Mesothelial cell of epicardium (in vitro differentiated cells): ENCODE data around the gene SOX6. TPM values are rescaled to one million over a fixed set of nuclear protein-coding genes. Genes with fewer than 3 reads are reported as not detected.

Experiments used
- DNase-seq, 2 experiments: peaks; one replicate each; pipeline ENCODE4 v3.0.0; 2021; ENCODE audit warnings: low spot score in 2 of 2; ENCODE audit not compliant: unreplicated experiment in 2 of 2
- H3K27ac Mint-ChIP-seq: 2 replicates; pipeline ENCODE4 v1.8.0; 2021; ENCODE audit warnings: mixed read lengths
- H3K27me3 Mint-ChIP-seq: 2 replicates; pipeline ENCODE4 v1.8.0; 2021; ENCODE audit warnings: low read depth, mixed read lengths
- H3K36me3 Mint-ChIP-seq: 2 replicates; pipeline ENCODE4 v1.8.0; 2021; ENCODE audit warnings: mixed read lengths
- H3K4me1 Mint-ChIP-seq: 2 replicates; pipeline ENCODE4 v1.8.0; 2021; ENCODE audit warnings: mixed read lengths
- H3K4me3 Mint-ChIP-seq: 2 replicates; pipeline ENCODE4 v1.8.0; 2021; ENCODE audit warnings: mild to moderate bottlenecking, moderate library complexity, mixed read lengths
- H3K9me3 Mint-ChIP-seq: 2 replicates; pipeline ENCODE4 v1.8.0; 2021; ENCODE audit warnings: mixed read lengths
- total RNA-seq: library from RNA; stranded (reverse); gene quantifications from 3 replicates; pipeline ENCODE4 v1.2.1, GENCODE V29; 2021
- TF ChIP-seq, protein P1 (sequence below): fragments of 200-600 bp; sonication (generic); IDR thresholded peaks from one replicate; pipeline ENCODE4 v1.5.0; 2021; ENCODE audit warnings: antibody characterized with exemption; ENCODE audit not compliant: unreplicated experiment

Gene SOX6
- total RNA-seq, 1 donor from 2014 or later, result 46.4 TPM

DNA sequence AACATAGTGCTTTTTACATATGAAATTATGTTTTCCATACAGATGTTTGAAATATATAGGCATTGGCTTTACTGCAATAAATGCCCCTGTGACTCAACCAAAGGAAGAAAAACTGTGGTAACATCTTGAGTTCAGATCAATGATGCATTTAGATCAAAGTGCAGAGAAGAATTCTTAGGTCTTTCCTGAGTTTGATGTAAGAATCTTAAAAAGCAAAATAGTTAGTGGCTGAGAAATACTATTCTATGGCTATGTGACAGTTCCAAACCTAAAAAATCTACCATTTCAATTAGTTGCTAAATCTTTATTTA, 93.7 kb downstream of the SOX6 start:
- DNase-seq, result no peak
- peaks cover 25% of the 10 kb centered on the region for H3K36me3 Mint-ChIP-seq
- peaks cover 37% of the 10 kb centered on the region for H3K9me3 Mint-ChIP-seq
- TF ChIP-seq, protein P1, sequence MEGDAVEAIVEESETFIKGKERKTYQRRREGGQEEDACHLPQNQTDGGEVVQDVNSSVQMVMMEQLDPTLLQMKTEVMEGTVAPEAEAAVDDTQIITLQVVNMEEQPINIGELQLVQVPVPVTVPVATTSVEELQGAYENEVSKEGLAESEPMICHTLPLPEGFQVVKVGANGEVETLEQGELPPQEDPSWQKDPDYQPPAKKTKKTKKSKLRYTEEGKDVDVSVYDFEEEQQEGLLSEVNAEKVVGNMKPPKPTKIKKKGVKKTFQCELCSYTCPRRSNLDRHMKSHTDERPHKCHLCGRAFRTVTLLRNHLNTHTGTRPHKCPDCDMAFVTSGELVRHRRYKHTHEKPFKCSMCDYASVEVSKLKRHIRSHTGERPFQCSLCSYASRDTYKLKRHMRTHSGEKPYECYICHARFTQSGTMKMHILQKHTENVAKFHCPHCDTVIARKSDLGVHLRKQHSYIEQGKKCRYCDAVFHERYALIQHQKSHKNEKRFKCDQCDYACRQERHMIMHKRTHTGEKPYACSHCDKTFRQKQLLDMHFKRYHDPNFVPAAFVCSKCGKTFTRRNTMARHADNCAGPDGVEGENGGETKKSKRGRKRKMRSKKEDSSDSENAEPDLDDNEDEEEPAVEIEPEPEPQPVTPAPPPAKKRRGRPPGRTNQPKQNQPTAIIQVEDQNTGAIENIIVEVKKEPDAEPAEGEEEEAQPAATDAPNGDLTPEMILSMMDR, result no peak
- no peaks in the 10 kb centered on the region for H3K4me1 Mint-ChIP-seq
- H3K27me3 Mint-ChIP-seq, result no peaks in the 10 kb centered on the region
- no peak overlapping the region for H3K27ac Mint-ChIP-seq
- H3K4me3 Mint-ChIP-seq, result no peak overlapping the region

DNA sequence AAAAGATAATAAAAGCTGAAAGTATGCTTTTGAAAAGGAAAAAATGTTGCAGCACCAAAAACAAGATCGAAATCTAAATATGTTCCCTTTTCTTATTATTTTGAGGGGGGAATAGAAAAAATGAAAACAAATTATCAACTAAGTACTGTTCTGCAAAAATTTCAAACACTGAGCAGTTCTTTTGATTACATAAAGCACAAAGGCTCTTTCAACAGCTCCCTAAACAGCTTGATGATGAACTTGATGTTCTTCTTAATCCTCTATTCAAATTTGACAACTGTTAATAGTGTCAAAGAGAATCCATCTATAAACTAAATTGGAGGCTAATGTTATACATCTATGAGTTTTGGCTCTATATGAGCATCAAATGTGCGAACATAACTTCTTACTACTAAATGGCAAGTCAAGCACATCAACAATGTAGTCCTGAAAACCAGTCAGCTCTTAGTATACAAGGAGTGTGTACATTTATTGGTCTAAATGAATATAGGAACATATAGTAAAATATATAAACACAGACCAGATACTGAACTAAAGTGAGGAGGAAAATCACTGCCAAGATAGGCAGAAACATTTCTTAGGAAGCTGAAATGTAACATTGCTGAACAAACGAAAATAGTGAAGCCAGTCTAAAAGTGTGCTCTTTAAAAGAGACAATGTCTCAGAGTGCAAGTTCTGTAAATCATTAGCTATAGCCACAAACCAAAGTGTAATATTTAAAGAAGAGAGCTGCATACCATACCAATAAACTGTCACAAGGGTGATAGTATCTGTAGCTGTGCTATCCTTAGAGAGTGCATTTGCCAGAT, 94.3 kb downstream of the SOX6 start:
- Mint-ChIP-seq H3K4me3 (no peak overlapping the region), H3K9me3 (peaks cover 35% of the 10 kb centered on the region), H3K4me1 (no peaks in the 10 kb centered on the region), H3K27ac (no peak overlapping the region), H3K36me3 (peaks cover 22% of the 10 kb centered on the region), H3K27me3 (no peaks in the 10 kb centered on the region)
- DNase-seq, result no peak
- TF ChIP-seq, protein P1, result no peak

DNA sequence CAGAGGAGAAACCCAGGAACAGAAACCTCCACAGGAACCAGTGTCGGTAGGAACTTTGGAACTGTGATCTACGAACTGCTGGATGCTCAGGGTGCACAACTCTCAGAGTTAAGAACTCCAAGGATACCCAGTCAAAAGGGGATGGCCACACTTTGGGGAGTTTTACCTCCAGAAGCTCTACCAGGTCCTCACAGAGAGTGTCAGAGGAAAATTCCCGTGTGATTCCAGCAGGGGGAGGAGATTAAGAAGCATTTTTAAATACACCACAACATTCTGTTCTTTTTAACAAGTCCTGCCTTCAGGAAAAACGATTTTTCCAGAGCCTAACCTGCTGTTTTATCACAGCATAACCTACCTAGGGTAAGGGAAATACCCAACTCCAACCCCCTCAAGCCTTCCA, 104.0 kb downstream of the SOX6 start:
- no peaks in the 10 kb centered on the region for H3K4me1 Mint-ChIP-seq
- DNase-seq, result no peak
- no peak overlapping the region for H3K27ac Mint-ChIP-seq
- no peak overlapping the region for H3K4me3 Mint-ChIP-seq
- H3K36me3 Mint-ChIP-seq, result peaks cover 14% of the 10 kb centered on the region
- no peaks in the 10 kb centered on the region for H3K27me3 Mint-ChIP-seq
- TF ChIP-seq, protein P1, result no peak
- peaks cover 18% of the 10 kb centered on the region for H3K9me3 Mint-ChIP-seq

DNA sequence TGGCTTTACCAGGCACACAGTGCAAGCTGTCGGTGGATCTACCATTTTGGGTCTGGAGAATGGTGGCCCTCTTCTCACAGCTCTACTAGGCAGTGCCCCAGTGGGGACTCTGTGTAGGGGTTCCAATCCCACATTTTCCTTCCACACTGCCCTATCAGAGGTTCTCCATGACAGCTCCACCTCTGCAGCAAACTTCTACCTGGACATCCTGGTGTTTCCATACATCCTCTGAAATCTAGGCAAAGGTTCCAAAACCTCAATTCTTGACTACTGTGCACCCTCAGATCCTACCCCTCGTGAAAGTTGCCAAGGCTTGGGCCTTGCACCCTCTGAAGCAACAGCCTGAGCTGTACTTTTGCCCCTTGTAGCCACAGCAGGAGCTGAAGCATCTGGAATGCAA, 108.1 kb downstream of the SOX6 start:
- no peak for DNase-seq
- H3K4me1 Mint-ChIP-seq, result no peaks in the 10 kb centered on the region
- no peak overlapping the region for H3K4me3 Mint-ChIP-seq
- peaks cover 27% of the 10 kb centered on the region for H3K9me3 Mint-ChIP-seq
- TF ChIP-seq, protein P1, result no peak
- H3K27me3 Mint-ChIP-seq, result no peaks in the 10 kb centered on the region
- peaks cover 20% of the 10 kb centered on the region for H3K36me3 Mint-ChIP-seq
- no peak overlapping the region for H3K27ac Mint-ChIP-seq

DNA sequence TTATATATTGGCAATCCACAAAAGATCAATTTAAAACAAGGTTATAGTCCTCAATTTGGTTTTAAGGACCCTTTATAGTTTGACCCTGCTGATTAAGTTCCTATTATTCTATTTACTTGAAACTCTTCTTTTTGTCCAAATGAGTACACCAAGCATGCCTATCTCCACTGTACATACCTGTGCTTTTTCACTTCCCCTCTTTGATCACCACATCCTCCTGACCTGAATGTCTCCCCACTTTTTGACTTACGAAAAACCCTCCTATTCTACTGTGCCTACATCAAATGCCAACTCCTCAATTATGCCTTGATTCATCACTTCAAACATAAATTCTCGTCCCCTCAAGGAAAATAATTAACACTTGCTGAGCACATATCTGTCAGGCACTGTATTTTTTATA, 113.5 kb downstream of the SOX6 start:
- H3K4me3 Mint-ChIP-seq, result no peak overlapping the region
- H3K36me3 Mint-ChIP-seq, result peaks cover 10% of the 10 kb centered on the region
- H3K9me3 Mint-ChIP-seq, result peaks cover 16% of the 10 kb centered on the region
- DNase-seq, result no peak
- no peaks in the 10 kb centered on the region for H3K27me3 Mint-ChIP-seq
- peaks cover 14% of the 10 kb centered on the region for H3K4me1 Mint-ChIP-seq
- TF ChIP-seq, protein P1, result no peak
- no peak overlapping the region for H3K27ac Mint-ChIP-seq
